A673 (cell line): ENCODE results near the gene ARHGAP44.

Source experiments
- CTCF ChIP-seq: fragments of 300-800, 200-600 bp; sonication (generic); conservative IDR thresholded peaks from 2 replicates; pipeline ENCODE4 v1.5.1; 2017; ENCODE audit warnings: low read depth, mild to moderate bottlenecking, antibody characterized with exemption, low read length, moderate library complexity, mixed read lengths
- EZH2 ChIP-seq: fragments of 200-600 bp; sonication (generic); IDR thresholded peaks from 2 replicates; pipeline ENCODE4 v1.6.1; 2017; ENCODE audit warnings: borderline replicate concordance, low read depth, mild to moderate bottlenecking, mixed read lengths, antibody characterized with exemption, low read length; ENCODE audit not compliant: poor library complexity, severe bottlenecking

- no peak for TF ChIP-seq CTCF
- no peak for TF ChIP-seq EZH2
Measured at GRCh38 chr17:12877953-12878669, 88.8 kb downstream of the ARHGAP44 start.
